HEK293T (cell line): Measurements from ENCODE around the gene WRAP53.
A peak's percentile ranks its signal among the peaks of the same experiment; 100 is the strongest.

Experiments used
- CTCF ChIA-PET: fragments of 350-600 bp; formaldehyde crosslinking; extraction: SDS; loops from one replicate; lab custom pipeline; 2021; ENCODE audit warnings: antibody characterized with exemption, inconsistent platforms; lab: Yijun Ruan, JAX
- POLR2A ChIA-PET: fragments of 350-600 bp; formaldehyde crosslinking; extraction: SDS; loops from one replicate; lab custom pipeline; 2020; ENCODE audit warnings: antibody characterized with exemption, inconsistent platforms; lab: Yijun Ruan, JAX
- DNase-seq: peaks from one replicate; pipeline ENCODE4 v3.0.0; 2012; ENCODE audit warnings: mixed read lengths; ENCODE audit errors: extremely low spot score
- ARNT ChIP-seq: fragments of 450-650 bp; IDR thresholded peaks from 2 replicates; pipeline ENCODE4 v1.6.1; 2017; ENCODE audit warnings: mild to moderate bottlenecking
- BHLHE40 ChIP-seq: fragments of 450-650 bp; IDR thresholded peaks from 2 replicates; pipeline ENCODE4 v1.6.1; 2016; ENCODE audit warnings: mild to moderate bottlenecking, moderate library complexity, borderline replicate concordance
- CTBP1 ChIP-seq: fragments of 450-650 bp; IDR thresholded peaks from 2 replicates; pipeline ENCODE4 v1.6.1; 2016; ENCODE audit warnings: borderline replicate concordance
- ELF4 ChIP-seq: fragments of 450-650 bp; IDR thresholded peaks from 2 replicates; pipeline ENCODE4 v1.6.1; 2017; ENCODE audit warnings: antibody characterized with exemption
- FOXA1 ChIP-seq: fragments of 450-650 bp; IDR thresholded peaks from 2 replicates; pipeline ENCODE4 v1.6.1; 2016; ENCODE audit warnings: mild to moderate bottlenecking
- FOXK2 ChIP-seq: fragments of 450-650 bp; IDR thresholded peaks from 2 replicates; pipeline ENCODE4 v1.6.1; 2016; ENCODE audit warnings: mild to moderate bottlenecking
- FOXM1 ChIP-seq: fragments of 450-650 bp; IDR thresholded peaks from 2 replicates; pipeline ENCODE4 v1.6.1; 2017; ENCODE audit warnings: mild to moderate bottlenecking, borderline replicate concordance
- HDGF ChIP-seq: fragments of 450-650 bp; IDR thresholded peaks from 2 replicates; pipeline ENCODE4 v1.6.1; 2017; ENCODE audit warnings: antibody characterized with exemption, borderline replicate concordance
- L3MBTL2 ChIP-seq: fragments of 450-650 bp; conservative IDR thresholded peaks from 2 replicates; pipeline ENCODE4 v1.6.1; 2016; ENCODE audit warnings: mild to moderate bottlenecking
- LEF1 ChIP-seq: fragments of 450-650 bp; IDR thresholded peaks from 2 replicates; pipeline ENCODE4 v1.6.1; 2017; ENCODE audit warnings: mild to moderate bottlenecking, borderline replicate concordance
- NFRKB ChIP-seq: fragments of 450-650 bp; IDR thresholded peaks from 2 replicates; pipeline ENCODE4 v1.6.1; 2016; ENCODE audit warnings: mild to moderate bottlenecking, moderate library complexity
- SP1 ChIP-seq: fragments of 450-650 bp; IDR thresholded peaks from 2 replicates; pipeline ENCODE4 v1.6.1; 2017
- SUZ12 ChIP-seq: fragments of 450-650 bp; IDR thresholded peaks from 2 replicates; pipeline ENCODE4 v1.6.1; 2016; ENCODE audit warnings: mild to moderate bottlenecking
- TARDBP ChIP-seq: fragments of 450-650 bp; IDR thresholded peaks from 2 replicates; pipeline ENCODE4 v1.6.1; 2016
- ZNF384 ChIP-seq: fragments of 450-650 bp; IDR thresholded peaks from 2 replicates; pipeline ENCODE4 v1.6.1; 2016
- TF ChIP-seq, protein P1 (sequence below): fragments of 450-650 bp; IDR thresholded peaks from 2 replicates; pipeline ENCODE4 v1.6.1; 2016

Gene WRAP53

DNA sequence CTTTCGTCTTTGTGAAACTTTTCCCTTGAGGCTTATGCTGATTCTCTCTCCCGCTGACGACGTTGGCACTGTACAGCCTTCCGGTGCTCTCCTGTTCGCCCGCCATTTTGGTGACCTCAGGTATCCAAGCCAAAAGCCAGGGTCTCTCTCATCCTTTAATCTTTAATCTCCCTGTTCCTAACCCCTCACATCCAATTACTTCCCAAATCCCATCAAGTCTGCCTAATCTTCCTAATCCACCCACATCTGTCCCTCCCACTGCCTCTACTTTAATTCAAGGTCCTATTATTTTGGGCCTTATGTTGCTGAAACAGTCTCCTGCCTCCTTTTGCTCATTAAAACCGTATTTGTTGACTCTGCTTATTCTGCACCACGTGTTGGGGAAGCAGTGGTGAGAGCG lies 7.3 kb downstream of the WRAP53 start:
- DNase-seq: no peak
- no peak for TF ChIP-seq FOXK2
- no peak for TF ChIP-seq ARNT
- TF ChIP-seq NFRKB: no peak
- no peak for TF ChIP-seq TARDBP
- TF ChIP-seq ELF4: no peak
- no peak for TF ChIP-seq L3MBTL2
- TF ChIP-seq BHLHE40: no peak
- TF ChIP-seq SUZ12: no peak
- no peak for TF ChIP-seq FOXM1
- TF ChIP-seq ZNF384: no peak
- POLR2A ChIA-PET: no interaction called here
- CTCF ChIA-PET: no interaction called here

DNA sequence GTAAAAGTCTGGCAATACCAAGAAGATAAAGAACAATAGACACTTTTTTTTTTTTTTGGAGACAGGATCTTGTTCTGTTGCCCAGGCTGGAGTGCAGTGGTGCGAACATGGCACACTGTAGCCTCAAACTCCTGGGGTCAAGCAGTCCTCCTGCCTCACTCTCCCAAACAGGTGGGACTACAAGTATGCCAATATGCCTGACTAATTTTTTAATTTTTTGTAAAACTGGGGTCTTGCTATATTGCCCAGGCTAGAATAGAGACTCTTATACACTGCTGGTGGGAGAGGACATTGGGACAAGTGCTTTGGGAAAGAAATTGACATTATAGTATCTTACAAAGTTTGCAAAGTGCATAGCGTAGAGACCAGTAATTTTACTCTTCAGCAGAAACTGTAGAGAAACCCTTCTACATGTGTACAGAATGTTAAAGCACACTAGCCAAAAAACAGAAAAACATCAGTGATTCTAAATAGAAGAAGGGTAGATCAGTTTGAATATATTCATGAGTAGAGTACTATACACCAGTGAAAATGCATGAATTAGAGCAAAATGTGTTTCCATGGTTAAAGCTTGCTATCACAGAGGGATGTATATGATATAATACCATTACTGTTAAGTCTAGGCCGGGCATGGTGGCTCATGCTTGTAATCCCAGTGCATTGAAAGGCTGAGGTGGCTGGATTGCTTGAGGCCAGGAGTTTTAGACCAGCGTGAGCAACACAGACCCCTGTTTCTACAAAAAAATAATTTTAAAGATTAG lies 9.7 kb downstream of the WRAP53 start:
- no peak for TF ChIP-seq CTBP1
- TF ChIP-seq L3MBTL2: no peak
- TF ChIP-seq FOXA1: no peak
- TF ChIP-seq BHLHE40: no peak
- no peak for TF ChIP-seq HDGF
- no peak for DNase-seq
- POLR2A ChIA-PET: no interaction called here
- CTCF ChIA-PET: no interaction called here

DNA sequence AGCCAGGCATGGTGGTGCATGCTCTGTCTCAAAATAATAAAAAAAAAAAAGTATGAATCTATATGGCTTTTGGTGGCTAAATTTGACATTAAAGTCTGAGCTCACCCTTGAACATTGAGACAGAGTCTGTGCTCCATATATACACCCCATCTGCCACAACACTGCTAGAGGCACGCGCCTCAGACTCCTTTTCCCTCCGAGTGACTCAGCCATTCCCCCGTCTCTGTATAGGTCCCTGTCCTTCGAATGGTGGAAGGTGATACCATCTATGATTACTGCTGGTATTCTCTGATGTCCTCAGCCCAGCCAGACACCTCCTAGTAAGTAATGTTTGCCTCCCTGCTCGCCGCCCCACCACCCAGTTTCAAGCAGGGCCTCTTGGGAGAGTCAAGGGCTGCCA lies 12.2 kb downstream of the WRAP53 start:
- no peak for DNase-seq
- CTCF ChIA-PET: no interaction called here
- TF ChIP-seq LEF1 (no peak), BHLHE40 (no peak), FOXK2 (no peak), NFRKB (no peak), ELF4 (no peak), ZNF384 (no peak), FOXA1 (no peak), L3MBTL2 (no peak), SUZ12 (no peak), SP1 (no peak), CTBP1 (no peak), FOXM1 (no peak), ARNT (no peak), TARDBP (no peak), HDGF (no peak)
- TF ChIP-seq, protein P1, sequence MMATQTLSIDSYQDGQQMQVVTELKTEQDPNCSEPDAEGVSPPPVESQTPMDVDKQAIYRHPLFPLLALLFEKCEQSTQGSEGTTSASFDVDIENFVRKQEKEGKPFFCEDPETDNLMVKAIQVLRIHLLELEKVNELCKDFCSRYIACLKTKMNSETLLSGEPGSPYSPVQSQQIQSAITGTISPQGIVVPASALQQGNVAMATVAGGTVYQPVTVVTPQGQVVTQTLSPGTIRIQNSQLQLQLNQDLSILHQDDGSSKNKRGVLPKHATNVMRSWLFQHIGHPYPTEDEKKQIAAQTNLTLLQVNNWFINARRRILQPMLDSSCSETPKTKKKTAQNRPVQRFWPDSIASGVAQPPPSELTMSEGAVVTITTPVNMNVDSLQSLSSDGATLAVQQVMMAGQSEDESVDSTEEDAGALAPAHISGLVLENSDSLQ: no peak
- POLR2A ChIA-PET: interaction anchor here (9.0 kb wide), 1 partner anchor 12 kb away, joined by 100 read pairs; the partner anchor contains the start of genes TP53 and WRAP53

DNA sequence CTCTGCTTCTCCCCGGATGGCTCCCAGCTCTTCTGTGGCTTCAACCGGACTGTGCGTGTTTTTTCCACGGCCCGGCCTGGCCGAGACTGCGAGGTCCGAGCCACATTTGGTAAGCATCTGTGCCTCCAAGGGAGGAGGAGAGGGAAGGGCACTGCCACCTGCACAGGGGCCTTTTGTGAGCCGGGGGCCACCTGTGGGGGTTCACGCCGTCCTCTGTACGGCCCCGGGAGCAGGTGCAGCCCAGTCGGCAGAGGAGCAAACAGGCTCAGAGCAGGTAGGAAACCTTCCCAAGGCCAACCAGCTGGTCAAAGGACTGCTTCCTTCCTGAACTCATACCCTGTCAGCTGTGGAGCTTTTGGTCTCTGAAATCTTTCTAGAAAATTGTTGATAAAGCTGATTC lies 13.4 kb downstream of the WRAP53 start:
- TF ChIP-seq LEF1 (no peak), TARDBP (no peak), L3MBTL2 (no peak), ARNT (no peak)
- CTCF ChIA-PET: no interaction called here
- DNase-seq: no peak
- POLR2A ChIA-PET: interaction anchor here (9.0 kb wide), 1 partner anchor 13 kb away, joined by 100 read pairs; the partner anchor contains the start of genes TP53 and WRAP53

DNA sequence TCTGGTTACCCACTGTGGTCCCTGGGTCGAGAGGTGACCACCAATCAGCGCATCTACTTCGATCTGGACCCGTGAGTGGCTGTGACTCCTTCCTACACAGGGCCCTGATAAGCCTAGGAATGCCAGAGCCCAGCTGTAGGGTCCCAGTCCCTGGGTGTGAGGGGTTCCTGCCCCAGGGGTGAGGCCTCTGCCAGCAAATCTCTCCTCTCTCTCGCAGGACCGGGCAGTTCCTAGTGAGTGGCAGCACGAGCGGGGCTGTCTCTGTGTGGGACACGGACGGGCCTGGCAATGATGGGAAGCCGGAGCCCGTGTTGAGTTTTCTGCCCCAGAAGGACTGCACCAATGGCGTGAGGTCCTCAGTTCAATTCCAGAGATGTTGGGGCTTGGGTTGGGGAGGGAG lies 14.5 kb downstream of the WRAP53 start:
- no peak for DNase-seq
- TF ChIP-seq ZNF384 (no peak), FOXA1 (no peak), NFRKB (no peak), ELF4 (no peak), TARDBP (no peak), SUZ12 (no peak), FOXM1 (no peak), CTBP1 (no peak), HDGF (no peak), BHLHE40 (no peak), ARNT (no peak), LEF1 (no peak), FOXK2 (no peak), L3MBTL2 (no peak), SP1 (no peak)
- TF ChIP-seq, protein P1: no peak
- ChIA-PET CTCF (interaction anchor here (0.5 to 4.1 kb wide), 4 partner anchors 15 to 549 kb away, joined by 3 to 15 read pairs (median 4); partner anchors contain the start of genes TP53 and WRAP53), POLR2A (interaction anchor here (1.1 to 9.0 kb wide), 3 partner anchors 14 to 224 kb away, joined by 3 to 100 read pairs (median 5); partner anchors contain the start of genes SAT2, TP53, WRAP53 and ZBTB4)

DNA sequence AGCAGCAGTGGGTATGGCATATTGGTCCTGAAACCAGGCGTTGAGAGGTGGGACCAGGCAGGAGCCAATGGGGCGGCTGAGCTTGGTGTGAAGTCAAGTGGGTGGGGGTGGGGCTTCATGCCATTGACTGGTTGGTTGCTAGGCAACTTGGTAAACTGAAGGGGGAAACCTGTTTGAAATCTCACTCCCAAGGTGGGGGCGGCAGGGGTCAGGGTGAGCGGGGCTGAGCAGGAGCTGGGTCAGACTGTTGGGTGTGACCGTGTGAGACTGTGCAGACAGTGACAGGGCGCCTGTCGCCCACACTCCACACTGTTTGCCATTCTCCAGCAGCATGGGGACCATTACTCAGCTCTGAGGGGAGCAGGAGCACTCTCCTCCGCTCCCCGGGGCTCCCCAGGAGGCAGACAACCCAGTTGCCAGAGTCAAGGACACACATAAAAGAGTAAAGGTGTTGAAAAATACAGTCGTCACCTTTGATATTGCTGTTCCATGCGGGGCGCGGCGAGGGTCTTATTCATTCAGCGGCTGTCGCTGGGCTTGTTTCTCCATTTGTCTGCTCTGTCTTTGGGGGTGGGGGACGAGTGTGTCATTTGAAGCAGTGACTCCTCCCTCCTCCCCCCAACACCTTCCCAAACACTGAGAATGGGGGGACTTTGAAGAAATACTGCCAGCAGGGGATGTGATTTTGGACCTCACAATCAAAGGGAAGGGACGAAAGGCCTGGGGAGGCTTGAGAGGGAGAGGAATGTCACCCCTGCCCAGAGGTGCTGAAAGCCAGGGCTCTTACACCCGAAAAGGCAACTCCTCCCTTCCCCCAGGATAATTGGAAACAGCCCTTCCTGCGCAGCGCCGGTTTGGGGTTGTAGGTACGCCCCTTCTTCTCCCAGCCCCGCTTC lies 15.6 kb downstream of the WRAP53 start:
- POLR2A ChIA-PET: interaction anchor here (0.6 to 9.0 kb wide), 5 partner anchors 15 to 225 kb away, joined by 3 to 100 read pairs (median 3); partner anchors contain the start of genes SAT2, TP53, WRAP53 and ZBTB4
- DNase-seq: peak; percentile 58
- TF ChIP-seq NFRKB (no peak), TARDBP (no peak), FOXM1 (no peak), FOXK2 (no peak), LEF1 (no peak), SUZ12 (no peak), SP1 (no peak), L3MBTL2 (no peak), BHLHE40 (no peak), ARNT (no peak), ZNF384 (no peak), ELF4 (no peak), FOXA1 (no peak), HDGF (no peak), CTBP1 (no peak)
- TF ChIP-seq, protein P1: no peak
- CTCF ChIA-PET: interaction anchor here (0.5 to 4.1 kb wide), 6 partner anchors 13 to 548 kb away, joined by 3 to 15 read pairs (median 3); partner anchors contain the start of genes DNAH2, TP53 and WRAP53
